HEK293 (cell line): ENCODE data around the gene KRTCAP2.
A peak's percentile ranks its signal among the peaks of the same experiment; 100 is the strongest.

Source experiments
- SCRT2 ChIP-seq: fragments of 450-650 bp; formaldehyde crosslinking; IDR thresholded peaks from 2 replicates; pipeline ENCODE4 v1.5.1; 2016; ENCODE audit warnings: missing biosample characterization, missing genetic modification characterization
- ZBTB11 ChIP-seq: fragments of 450-650 bp; formaldehyde crosslinking; conservative IDR thresholded peaks from 2 replicates; pipeline ENCODE4 v1.5.1; 2016; ENCODE audit warnings: low read depth, missing biosample characterization, missing genetic modification characterization
- ZBTB20 ChIP-seq: fragments of 450-650 bp; formaldehyde crosslinking; IDR thresholded peaks from 2 replicates; pipeline ENCODE4 v1.5.1; 2016; ENCODE audit warnings: missing biosample characterization, missing genetic modification characterization
- ZBTB49 ChIP-seq: fragments of 450-650 bp; formaldehyde crosslinking; IDR thresholded peaks from 2 replicates; pipeline ENCODE4 v1.5.1; 2016; ENCODE audit warnings: missing biosample characterization, missing genetic modification characterization, low read depth
- ZNF202 ChIP-seq: fragments of 450-650 bp; formaldehyde crosslinking; IDR thresholded peaks from 2 replicates; pipeline ENCODE4 v1.5.1; 2016; ENCODE audit warnings: missing biosample characterization, missing genetic modification characterization, borderline replicate concordance
- ZNF324 ChIP-seq: fragments of 450-650 bp; formaldehyde crosslinking; IDR thresholded peaks from 2 replicates; pipeline ENCODE4 v1.5.1; 2016; ENCODE audit warnings: missing biosample characterization, missing genetic modification characterization
- ZNF362 ChIP-seq: fragments of 450-650 bp; formaldehyde crosslinking; IDR thresholded peaks from 2 replicates; pipeline ENCODE4 v1.5.1; 2016; ENCODE audit warnings: missing biosample characterization, missing genetic modification characterization
- ZNF549 ChIP-seq: fragments of 450-650 bp; IDR thresholded peaks from 2 replicates; pipeline ENCODE4 v1.5.1; 2018; ENCODE audit warnings: missing biosample characterization, missing genetic modification characterization, mild to moderate bottlenecking, inconsistent platforms, moderate library complexity
- ZNF558 ChIP-seq: fragments of 450-650 bp; formaldehyde crosslinking; IDR thresholded peaks from 2 replicates; pipeline ENCODE4 v1.5.1; 2016; ENCODE audit warnings: missing biosample characterization, missing genetic modification characterization
- ZNF623 ChIP-seq: fragments of 450-650 bp; formaldehyde crosslinking; IDR thresholded peaks from 2 replicates; pipeline ENCODE4 v1.5.1; 2016; ENCODE audit warnings: missing biosample characterization, missing genetic modification characterization
- ZNF664 ChIP-seq: fragments of 450-650 bp; formaldehyde crosslinking; IDR thresholded peaks from 2 replicates; pipeline ENCODE4 v1.5.1; 2016; ENCODE audit warnings: missing biosample characterization, missing genetic modification characterization
- ZNF776 ChIP-seq: fragments of 450-650 bp; formaldehyde crosslinking; IDR thresholded peaks from 2 replicates; pipeline ENCODE4 v1.5.0; 2017; ENCODE audit warnings: missing biosample characterization, missing genetic modification characterization, borderline replicate concordance
- ZNF785 ChIP-seq: fragments of 450-650 bp; formaldehyde crosslinking; IDR thresholded peaks from 2 replicates; pipeline ENCODE4 v1.5.1; 2016; ENCODE audit warnings: missing biosample characterization, missing genetic modification characterization
- ZSCAN16 ChIP-seq: fragments of 450-650 bp; formaldehyde crosslinking; IDR thresholded peaks from 2 replicates; pipeline ENCODE4 v1.5.1; 2016; ENCODE audit warnings: missing biosample characterization, missing genetic modification characterization
- TF ChIP-seq, protein P1 (sequence below): fragments of 450-650 bp; formaldehyde crosslinking; IDR thresholded peaks from 2 replicates; pipeline ENCODE4 v1.5.1; 2016; ENCODE audit warnings: missing biosample characterization, missing genetic modification characterization
- TF ChIP-seq, protein P2 (sequence below): fragments of 450-650 bp; IDR thresholded peaks from 2 replicates; pipeline ENCODE4 v1.5.1; 2018; ENCODE audit warnings: missing biosample characterization, mild to moderate bottlenecking, missing genetic modification characterization
- TF ChIP-seq, protein P3 (sequence below): fragments of 450-650 bp; formaldehyde crosslinking; IDR thresholded peaks from 2 replicates; pipeline ENCODE4 v1.5.1; 2016; ENCODE audit warnings: missing biosample characterization, missing genetic modification characterization, low read depth
- TF ChIP-seq, protein P4 (sequence below): fragments of 450-650 bp; formaldehyde crosslinking; IDR thresholded peaks from 2 replicates; pipeline ENCODE4 v1.5.1; 2016; ENCODE audit warnings: missing biosample characterization, missing genetic modification characterization
- TF ChIP-seq, protein P5 (sequence below): fragments of 450-650 bp; formaldehyde crosslinking; IDR thresholded peaks from 2 replicates; pipeline ENCODE4 v1.5.1; 2016; ENCODE audit warnings: missing biosample characterization, missing genetic modification characterization
- TF ChIP-seq, protein P6 (sequence below): fragments of 450-650 bp; formaldehyde crosslinking; IDR thresholded peaks from 2 replicates; pipeline ENCODE4 v1.5.1; 2016; ENCODE audit warnings: missing biosample characterization, missing genetic modification characterization

Gene KRTCAP2

GRCh38 chr1:155208541-155209311 is 35.6 kb upstream of the KRTCAP2 start, which contains the start of gene MTX1 (continued):
- TF ChIP-seq, protein P1, sequence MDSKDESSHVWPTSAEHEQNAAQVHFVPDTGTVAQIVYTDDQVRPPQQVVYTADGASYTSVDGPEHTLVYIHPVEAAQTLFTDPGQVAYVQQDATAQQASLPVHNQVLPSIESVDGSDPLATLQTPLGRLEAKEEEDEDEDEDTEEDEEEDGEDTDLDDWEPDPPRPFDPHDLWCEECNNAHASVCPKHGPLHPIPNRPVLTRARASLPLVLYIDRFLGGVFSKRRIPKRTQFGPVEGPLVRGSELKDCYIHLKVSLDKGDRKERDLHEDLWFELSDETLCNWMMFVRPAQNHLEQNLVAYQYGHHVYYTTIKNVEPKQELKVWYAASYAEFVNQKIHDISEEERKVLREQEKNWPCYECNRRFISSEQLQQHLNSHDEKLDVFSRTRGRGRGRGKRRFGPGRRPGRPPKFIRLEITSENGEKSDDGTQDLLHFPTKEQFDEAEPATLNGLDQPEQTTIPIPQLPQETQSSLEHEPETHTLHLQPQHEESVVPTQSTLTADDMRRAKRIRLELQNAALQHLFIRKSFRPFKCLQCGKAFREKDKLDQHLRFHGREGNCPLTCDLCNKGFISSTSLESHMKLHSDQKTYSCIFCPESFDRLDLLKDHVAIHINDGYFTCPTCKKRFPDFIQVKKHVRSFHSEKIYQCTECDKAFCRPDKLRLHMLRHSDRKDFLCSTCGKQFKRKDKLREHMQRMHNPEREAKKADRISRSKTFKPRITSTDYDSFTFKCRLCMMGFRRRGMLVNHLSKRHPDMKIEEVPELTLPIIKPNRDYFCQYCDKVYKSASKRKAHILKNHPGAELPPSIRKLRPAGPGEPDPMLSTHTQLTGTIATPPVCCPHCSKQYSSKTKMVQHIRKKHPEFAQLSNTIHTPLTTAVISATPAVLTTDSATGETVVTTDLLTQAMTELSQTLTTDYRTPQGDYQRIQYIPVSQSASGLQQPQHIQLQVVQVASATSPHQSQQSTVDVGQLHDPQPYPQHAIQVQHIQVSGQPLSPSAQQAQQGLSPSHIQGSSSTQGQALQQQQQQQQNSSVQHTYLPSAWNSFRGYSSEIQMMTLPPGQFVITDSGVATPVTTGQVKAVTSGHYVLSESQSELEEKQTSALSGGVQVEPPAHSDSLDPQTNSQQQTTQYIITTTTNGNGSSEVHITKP = peak; percentile 50
- no peak; the same call in 1 of the 2 replicates for TF ChIP-seq ZNF623 (tag by site-specific recombination)
- TF ChIP-seq ZSCAN16 (tag by site-specific recombination) = no peak
- TF ChIP-seq ZNF324 = peak; percentile 43; the same call in 1 of the 2 replicates
- TF ChIP-seq, protein P2, sequence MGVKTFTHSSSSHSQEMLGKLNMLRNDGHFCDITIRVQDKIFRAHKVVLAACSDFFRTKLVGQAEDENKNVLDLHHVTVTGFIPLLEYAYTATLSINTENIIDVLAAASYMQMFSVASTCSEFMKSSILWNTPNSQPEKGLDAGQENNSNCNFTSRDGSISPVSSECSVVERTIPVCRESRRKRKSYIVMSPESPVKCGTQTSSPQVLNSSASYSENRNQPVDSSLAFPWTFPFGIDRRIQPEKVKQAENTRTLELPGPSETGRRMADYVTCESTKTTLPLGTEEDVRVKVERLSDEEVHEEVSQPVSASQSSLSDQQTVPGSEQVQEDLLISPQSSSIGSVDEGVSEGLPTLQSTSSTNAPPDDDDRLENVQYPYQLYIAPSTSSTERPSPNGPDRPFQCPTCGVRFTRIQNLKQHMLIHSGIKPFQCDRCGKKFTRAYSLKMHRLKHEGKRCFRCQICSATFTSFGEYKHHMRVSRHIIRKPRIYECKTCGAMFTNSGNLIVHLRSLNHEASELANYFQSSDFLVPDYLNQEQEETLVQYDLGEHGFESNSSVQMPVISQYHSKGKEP (tag by site-specific recombination) = 0 out of 2 replicates have a peak, but pooled peaks have one; percentile 4
- TF ChIP-seq, protein P3, sequence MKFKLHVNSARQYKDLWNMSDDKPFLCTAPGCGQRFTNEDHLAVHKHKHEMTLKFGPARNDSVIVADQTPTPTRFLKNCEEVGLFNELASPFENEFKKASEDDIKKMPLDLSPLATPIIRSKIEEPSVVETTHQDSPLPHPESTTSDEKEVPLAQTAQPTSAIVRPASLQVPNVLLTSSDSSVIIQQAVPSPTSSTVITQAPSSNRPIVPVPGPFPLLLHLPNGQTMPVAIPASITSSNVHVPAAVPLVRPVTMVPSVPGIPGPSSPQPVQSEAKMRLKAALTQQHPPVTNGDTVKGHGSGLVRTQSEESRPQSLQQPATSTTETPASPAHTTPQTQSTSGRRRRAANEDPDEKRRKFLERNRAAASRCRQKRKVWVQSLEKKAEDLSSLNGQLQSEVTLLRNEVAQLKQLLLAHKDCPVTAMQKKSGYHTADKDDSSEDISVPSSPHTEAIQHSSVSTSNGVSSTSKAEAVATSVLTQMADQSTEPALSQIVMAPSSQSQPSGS = no peak
- TF ChIP-seq ZBTB11 (tag by site-specific recombination) = peak; percentile 77; the same call in 1 of the 2 replicates
- peak; percentile 87 for TF ChIP-seq ZBTB20
- no peak for TF ChIP-seq SCRT2
- TF ChIP-seq ZNF362 (tag by site-specific recombination) = no peak
- peak; percentile 7; the same call in 1 of the 2 replicates for TF ChIP-seq ZNF785 (tag by site-specific recombination)
- TF ChIP-seq ZNF776 (tag by site-specific recombination) = no peak
- no peak for TF ChIP-seq ZBTB49
- TF ChIP-seq, protein P4, sequence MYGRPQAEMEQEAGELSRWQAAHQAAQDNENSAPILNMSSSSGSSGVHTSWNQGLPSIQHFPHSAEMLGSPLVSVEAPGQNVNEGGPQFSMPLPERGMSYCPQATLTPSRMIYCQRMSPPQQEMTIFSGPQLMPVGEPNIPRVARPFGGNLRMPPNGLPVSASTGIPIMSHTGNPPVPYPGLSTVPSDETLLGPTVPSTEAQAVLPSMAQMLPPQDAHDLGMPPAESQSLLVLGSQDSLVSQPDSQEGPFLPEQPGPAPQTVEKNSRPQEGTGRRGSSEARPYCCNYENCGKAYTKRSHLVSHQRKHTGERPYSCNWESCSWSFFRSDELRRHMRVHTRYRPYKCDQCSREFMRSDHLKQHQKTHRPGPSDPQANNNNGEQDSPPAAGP (tag by site-specific recombination) = peak; percentile 77; the same call in 1 of the 2 replicates
- TF ChIP-seq ZNF202 (tag by site-specific recombination) = no peak
- TF ChIP-seq ZNF664 = no peak
- TF ChIP-seq ZNF549 (tag by site-specific recombination) = no peak
- TF ChIP-seq ZNF558 = no peak
- TF ChIP-seq, protein P5, sequence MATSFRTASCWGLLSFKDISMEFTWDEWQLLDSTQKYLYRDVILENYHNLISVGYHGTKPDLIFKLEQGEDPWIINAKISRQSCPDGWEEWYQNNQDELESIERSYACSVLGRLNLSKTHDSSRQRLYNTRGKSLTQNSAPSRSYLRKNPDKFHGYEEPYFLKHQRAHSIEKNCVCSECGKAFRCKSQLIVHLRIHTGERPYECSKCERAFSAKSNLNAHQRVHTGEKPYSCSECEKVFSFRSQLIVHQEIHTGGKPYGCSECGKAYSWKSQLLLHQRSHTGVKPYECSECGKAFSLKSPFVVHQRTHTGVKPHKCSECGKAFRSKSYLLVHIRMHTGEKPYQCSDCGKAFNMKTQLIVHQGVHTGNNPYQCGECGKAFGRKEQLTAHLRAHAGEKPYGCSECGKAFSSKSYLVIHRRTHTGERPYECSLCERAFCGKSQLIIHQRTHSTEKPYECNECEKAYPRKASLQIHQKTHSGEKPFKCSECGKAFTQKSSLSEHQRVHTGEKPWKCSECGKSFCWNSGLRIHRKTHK (tag by site-specific recombination) = no peak
- TF ChIP-seq, protein P6, sequence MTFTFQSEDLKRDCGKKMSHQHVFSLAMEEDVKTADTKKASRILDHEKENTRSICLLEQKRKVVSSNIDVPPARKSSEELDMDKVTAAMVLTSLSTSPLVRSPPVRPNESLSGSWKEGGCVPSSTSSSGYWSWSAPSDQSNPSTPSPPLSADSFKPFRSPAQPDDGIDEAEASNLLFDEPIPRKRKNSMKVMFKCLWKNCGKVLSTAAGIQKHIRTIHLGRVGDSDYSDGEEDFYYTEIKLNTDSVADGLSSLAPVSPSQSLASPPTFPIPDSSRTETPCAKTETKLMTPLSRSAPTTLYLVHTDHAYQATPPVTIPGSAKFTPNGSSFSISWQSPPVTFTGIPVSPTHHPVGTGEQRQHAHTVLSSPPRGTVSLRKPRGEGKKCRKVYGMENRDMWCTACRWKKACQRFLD (tag by site-specific recombination) = no peak
